Measurements from ENCODE around the gene KMT2C. TPM values are rescaled to one million over a fixed set of nuclear protein-coding genes. Genes with fewer than 3 reads are reported as not detected.

KMT2C gene
- total and polyA plus RNA-seq, 2 of the 13 experiments (the other 11 are each of a cell fraction or from before 2014, with no cell fraction given), result 7.1 to 14.4 TPM

DNA sequence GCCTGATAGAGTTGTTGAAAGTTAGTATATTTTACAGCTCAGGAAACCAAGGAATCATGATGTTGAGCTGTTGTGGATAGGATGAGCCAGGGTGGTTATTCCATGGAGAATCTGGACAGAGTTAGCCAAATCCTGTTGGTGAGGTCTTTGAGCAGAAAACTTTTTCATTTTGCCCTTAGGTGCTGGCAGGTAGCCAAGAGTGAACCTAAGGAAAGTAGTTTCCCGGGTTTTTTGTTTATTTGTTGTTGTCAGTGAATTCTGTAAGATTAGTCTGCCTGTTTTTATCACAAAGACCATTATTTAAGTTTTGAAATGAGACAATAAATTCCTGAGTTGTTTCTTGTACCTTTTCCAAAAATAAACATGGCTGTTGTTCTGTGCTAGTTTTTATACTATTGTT is 349.3 kb downstream of the KMT2C start:
- Histone ChIP-seq H3K9me3 (ENCODE audit: low read length) (peaks cover 12% of the 10 kb centered on the region), H4K20me1 (ENCODE audit: insufficient read depth, low read length) (no peaks in the 10 kb centered on the region), H2AFZ (ENCODE audit: low read length) (no peak overlapping the region), H3K79me2 (ENCODE audit: insufficient read depth, low read length) (no peaks in the 10 kb centered on the region), H3K36me3 (replicated peaks in 1 of 2; ENCODE audit: control insufficient read depth in 1 of 2, insufficient read depth in 2 of 2, low read length in 2 of 2) (no peaks in the 10 kb centered on the region), H3K4me1 (ENCODE audit: insufficient read depth, low read length) (peaks cover 15% of the 10 kb centered on the region), H3K27ac (ENCODE audit: extremely low read length, insufficient read depth, low read length) (no peak overlapping the region), H3K4me3 (replicated peaks in 1 of 3; ENCODE audit: insufficient read depth in 1 of 3, low read depth in 2 of 3, low read length in 3 of 3) (no peak overlapping the region), H3K27me3 (ENCODE audit: control insufficient read depth in 1 of 2, insufficient read depth in 2 of 2, low read length in 2 of 2) (no peaks in the 10 kb centered on the region), H3K4me2 (ENCODE audit: low read depth, low read length) (no peak overlapping the region), H3K9ac (ENCODE audit: insufficient read depth, low read depth, low read length) (no peak overlapping the region)
- WGBS (ENCODE audit: low lambda C conversion rate), result 75% methylated on average over 1 of the region's 1 CpG
- BruUV-seq (replicated peaks), result no TSS peak
- ChIA-PET POLR2A (no interaction called here), CTCF (ENCODE audit: low intra/inter-chr PET ratio, low total read pairs) (no interaction called here)
- DNase-seq (ENCODE audit: low spot score) (no peak), FAIRE-seq (no peak), ATAC-seq (no peak)
- intact Hi-C loops (cut with micrococcal nuclease; ENCODE audit: unreplicated experiment), result no loop called here
- in situ Hi-C loops (cut with HindIII; ENCODE audit: extremely low pct_ligation_motif_present, low pct_unique_long_range_greater_than_20kb), result no loop called here
- no peak for TF ChIP-seq RARA (CRISPR knock-in tag; IDR thresholded peaks at IDR 0.05)
- TF ChIP-seq PREB (CRISPR knock-in tag; IDR thresholded peaks at IDR 0.05), result no peak
- TF ChIP-seq ZNF512B (CRISPR knock-in tag; IDR thresholded peaks at IDR 0.05; ENCODE audit: borderline replicate concordance), result no peak
- no peak for TF ChIP-seq ZBTB46 (CRISPR knock-in tag; IDR thresholded peaks at IDR 0.05; ENCODE audit: borderline replicate concordance)
- TF ChIP-seq SAFB2 (CRISPR knock-in tag; IDR thresholded peaks at IDR 0.05; ENCODE audit: borderline replicate concordance, low read depth), result no peak
- TF ChIP-seq, protein P1, sequence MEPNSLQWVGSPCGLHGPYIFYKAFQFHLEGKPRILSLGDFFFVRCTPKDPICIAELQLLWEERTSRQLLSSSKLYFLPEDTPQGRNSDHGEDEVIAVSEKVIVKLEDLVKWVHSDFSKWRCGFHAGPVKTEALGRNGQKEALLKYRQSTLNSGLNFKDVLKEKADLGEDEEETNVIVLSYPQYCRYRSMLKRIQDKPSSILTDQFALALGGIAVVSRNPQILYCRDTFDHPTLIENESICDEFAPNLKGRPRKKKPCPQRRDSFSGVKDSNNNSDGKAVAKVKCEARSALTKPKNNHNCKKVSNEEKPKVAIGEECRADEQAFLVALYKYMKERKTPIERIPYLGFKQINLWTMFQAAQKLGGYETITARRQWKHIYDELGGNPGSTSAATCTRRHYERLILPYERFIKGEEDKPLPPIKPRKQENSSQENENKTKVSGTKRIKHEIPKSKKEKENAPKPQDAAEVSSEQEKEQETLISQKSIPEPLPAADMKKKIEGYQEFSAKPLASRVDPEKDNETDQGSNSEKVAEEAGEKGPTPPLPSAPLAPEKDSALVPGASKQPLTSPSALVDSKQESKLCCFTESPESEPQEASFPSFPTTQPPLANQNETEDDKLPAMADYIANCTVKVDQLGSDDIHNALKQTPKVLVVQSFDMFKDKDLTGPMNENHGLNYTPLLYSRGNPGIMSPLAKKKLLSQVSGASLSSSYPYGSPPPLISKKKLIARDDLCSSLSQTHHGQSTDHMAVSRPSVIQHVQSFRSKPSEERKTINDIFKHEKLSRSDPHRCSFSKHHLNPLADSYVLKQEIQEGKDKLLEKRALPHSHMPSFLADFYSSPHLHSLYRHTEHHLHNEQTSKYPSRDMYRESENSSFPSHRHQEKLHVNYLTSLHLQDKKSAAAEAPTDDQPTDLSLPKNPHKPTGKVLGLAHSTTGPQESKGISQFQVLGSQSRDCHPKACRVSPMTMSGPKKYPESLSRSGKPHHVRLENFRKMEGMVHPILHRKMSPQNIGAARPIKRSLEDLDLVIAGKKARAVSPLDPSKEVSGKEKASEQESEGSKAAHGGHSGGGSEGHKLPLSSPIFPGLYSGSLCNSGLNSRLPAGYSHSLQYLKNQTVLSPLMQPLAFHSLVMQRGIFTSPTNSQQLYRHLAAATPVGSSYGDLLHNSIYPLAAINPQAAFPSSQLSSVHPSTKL (CRISPR knock-in tag; IDR thresholded peaks at IDR 0.05), result no peak
- TF ChIP-seq KAT2B (IDR thresholded peaks at IDR 0.05; ENCODE audit: borderline replicate concordance, low read depth, low read length), result no peak
- TF ChIP-seq ZNF672 (CRISPR knock-in tag; IDR thresholded peaks at IDR 0.05), result no peak
- no peak for TF ChIP-seq MTA1 (CRISPR knock-in tag; IDR thresholded peaks at IDR 0.05; ENCODE audit: borderline replicate concordance)
- TF ChIP-seq, protein P2, sequence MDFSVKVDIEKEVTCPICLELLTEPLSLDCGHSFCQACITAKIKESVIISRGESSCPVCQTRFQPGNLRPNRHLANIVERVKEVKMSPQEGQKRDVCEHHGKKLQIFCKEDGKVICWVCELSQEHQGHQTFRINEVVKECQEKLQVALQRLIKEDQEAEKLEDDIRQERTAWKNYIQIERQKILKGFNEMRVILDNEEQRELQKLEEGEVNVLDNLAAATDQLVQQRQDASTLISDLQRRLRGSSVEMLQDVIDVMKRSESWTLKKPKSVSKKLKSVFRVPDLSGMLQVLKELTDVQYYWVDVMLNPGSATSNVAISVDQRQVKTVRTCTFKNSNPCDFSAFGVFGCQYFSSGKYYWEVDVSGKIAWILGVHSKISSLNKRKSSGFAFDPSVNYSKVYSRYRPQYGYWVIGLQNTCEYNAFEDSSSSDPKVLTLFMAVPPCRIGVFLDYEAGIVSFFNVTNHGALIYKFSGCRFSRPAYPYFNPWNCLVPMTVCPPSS (IDR thresholded peaks at IDR 0.05), result no peak
- no peak for TF ChIP-seq PCBP1 (IDR thresholded peaks at IDR 0.05; ENCODE audit: borderline replicate concordance, low read depth, low read length)
- TF ChIP-seq TCF12 (IDR thresholded peaks at IDR 0.05), result no peak
- TF ChIP-seq TCF12 (CRISPR knock-in tag; IDR thresholded peaks at IDR 0.05), result no peak
